ENCODE measurements around the gene BCAR1.
"Not testable (repeated sequence)": the region's sequence is repeated elsewhere in the genome, so short reads cannot be mapped to it uniquely, and the experiment has no call there.

The BCAR1 gene

DNA sequence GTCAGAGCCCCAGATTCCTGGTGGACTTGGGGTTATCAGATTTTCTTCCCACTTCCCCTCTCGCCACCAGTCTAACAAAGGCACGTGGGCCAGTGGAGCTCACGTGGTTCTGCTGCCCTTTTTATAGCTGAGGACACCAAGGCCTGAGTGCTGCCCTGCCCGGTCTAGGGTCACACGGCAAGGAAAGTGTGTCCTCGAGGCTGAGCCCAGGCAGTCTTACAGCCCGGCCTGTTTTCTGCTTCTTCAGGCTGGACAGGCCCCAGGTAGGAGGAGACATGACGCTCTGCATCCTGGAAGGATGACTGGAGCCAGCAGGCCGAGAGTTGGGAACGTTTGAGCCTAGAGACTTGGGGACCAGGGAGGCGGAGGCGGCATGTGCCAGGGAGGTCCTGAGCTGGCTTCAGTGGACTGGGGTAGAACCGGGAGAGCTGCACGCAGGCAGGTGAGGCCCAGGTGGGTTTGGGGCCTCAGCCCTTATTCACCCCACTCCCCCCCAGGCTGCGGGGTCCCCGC lies 29.1 kb downstream of the BCAR1 start:
- DNase-seq: peak; percentile 31 to 46 (median 35)

DNA sequence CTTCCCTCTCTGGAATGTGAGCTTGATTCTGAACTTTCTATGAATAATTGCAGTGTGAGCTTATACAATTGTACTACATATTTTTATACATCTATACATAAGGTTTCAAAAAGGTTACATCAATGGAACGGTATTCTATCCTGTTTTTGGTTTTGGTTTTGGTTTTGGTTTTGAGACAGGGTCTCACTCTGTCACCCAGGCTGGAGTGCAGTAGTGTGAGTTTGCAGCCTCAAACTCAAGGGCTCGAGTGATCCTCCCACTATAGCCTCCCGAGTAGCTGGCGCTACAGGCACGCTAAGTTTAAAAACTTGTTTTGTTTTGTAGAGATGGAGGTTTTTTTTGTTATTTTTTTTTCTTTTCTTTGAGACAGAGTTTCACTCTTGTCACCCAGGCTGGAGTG lies 31.6 kb downstream of the BCAR1 start:
- DNase-seq: peak in 1 of 3 donors; percentile 40

DNA sequence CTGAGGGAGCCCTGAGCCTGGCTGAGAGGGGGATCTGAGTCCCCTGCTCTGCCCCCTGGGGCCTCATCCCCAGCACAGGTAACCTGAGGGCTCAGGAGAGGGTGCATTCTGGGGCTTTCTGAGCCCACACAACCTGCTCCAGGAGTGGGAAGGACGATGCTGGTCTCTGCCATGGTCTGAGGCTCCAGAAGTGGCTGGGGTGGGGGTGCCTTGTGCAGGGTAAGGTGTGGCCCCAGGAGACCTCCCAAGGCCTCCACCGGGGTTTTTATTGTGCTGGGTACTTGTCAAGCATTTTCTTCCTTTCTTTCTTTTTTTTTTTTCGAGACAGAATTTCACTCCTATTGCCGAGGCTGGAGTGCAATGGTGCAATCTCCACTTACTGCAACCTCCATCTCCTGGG lies 32.3 kb downstream of the BCAR1 start:
- DNase-seq: no peak

DNA sequence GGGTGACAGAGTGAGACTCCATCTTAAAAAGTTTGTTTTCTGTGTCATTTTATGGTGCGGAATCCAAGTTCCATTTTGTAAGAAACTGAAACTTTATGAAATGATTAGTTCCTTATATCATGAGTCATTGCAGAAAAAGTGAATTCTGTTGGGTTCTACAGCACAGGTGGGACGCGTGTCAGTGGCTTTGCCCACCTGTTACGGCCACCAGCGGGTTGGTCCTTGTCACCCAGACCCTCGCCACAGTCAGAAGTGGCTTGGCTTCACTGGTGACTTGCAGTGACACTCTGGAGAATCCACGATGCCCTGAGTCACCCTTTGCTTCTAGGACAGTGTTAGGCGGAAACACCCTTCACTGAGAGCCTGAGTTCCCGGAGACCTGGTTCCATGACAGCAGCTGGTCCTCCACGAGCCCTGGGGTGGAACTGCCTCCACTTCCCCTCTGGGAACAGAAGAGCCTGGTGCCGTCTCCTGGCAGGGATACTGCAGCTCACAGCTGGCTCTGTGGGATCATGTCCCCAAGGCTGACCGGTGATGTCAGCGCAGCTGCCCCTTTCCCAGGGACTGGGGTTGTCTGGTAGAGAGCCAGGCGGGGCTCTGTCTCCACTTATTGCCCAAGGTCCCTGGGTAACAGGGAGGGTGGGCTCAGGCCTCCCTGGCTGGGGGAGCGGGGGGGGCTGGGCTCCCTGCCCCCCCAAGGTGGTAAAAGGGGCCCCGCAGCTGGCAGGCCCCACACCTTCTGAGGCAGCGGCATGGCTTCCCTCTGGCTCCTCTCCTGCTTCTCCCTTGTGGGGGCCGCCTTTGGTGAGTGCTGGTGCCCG lies 33.0 kb downstream of the BCAR1 start, which contains the start of gene CTRB1:
Gene CTRB1, plus strand, starts transcription at position 733 of the 821 bp plus-strand sequence. Its CDS starts 20 bp downstream, at position 753.
- peak; percentile 43 to 52 (median 48) for DNase-seq

DNA sequence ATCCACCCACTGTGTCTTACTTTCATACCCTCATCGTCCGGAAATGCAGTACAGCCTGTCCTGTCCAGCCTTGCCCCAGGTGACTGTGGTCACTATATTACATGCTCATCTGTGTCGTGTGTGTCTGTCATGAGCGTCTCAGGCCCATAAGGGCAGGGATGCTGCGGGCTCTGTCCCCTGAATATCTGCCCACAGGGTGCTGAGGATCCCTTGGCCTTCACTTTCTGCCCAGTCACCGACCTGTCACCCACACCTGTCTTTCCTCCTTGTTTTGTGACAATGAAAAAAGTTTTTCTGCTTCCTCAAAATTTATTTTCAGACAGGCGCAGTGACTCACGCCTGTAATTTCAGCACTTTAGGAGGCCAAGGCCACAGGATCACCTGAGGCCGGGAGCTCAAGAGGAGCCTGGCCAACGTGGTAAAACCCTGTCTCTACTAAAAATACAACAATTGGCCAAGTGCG lies 34.0 kb downstream of the BCAR1 start:
- no peak for DNase-seq

DNA sequence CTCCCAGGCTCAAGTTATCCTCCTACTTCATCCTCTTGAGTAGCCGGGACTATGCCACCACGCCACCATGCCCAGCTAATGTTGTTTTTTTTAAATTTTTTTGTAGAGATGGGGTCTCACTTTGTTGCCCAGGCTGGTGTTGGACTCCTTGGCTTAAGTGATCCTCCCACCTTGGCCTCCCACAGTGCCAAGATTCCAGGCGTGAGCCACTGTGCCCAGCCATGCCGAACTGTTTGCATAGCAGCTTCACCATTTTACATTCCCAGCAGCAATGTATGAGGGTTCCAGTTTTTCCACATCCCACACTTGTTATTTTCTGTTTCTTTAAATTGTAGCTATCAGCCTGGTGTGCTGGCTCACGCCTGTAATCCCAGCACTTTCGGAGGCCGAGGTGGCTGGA lies 34.8 kb downstream of the BCAR1 start:
- no peak for DNase-seq

DNA sequence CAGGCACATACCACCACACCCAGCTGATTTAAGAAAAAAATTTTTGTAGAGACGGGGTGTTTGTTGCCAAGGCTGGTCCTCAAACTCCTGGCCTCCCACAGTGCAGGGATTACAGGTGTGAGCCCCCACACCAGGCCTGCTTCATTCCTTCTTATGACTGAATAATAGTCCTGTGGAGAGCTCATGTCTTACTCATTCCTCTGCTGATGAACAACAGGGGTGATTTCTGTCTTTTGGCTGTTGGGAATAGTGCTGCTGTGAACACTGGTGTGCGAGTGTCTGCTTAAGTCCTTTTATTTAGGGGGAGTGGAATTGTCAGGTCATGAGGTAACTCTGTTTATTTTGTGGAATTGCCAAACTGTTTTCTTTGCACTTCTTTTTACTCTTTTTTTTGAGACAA lies 35.3 kb downstream of the BCAR1 start:
- DNase-seq: no peak

DNA sequence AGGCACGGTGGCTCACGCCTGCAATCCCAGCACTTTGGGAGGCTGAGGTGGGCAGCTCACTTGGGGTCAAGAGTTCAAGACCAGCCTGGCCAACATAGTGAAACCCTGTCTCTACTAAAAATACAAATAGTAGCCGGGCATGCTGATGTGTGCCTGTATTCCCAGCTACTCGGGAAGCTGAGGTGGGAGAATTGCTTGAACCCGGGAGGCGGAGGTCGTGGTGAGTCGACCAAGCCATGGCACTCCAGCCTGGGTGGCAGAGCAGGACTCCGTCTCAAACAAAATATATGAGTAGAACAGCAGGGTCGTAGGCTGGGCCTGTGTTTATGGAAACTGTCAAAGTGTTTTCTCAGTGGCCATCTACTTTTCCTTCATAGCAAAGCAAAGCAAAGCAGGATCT lies 40.1 kb downstream of the BCAR1 start:
- not testable (repeated sequence) for DNase-seq

DNA sequence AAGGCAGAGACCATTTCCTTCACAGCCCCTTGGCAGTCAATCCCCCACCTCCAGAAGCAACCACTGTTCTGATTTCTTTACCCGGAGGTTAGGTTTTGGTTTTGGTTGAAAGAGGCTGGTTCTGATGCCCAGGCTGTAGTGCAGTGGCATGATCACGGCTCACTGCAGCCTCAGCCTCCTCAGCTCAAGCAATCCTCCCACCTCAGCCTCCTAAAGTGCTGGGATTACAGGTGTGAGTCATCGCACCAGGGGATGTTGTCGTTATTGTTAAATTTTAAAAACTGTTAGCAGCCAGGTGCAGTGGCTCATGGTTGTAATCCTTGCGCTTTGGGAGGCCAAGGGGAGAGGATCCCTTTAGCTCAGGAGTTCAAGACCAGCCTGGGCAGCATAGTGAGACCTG lies 41.5 kb downstream of the BCAR1 start:
- no peak for DNase-seq

DNA sequence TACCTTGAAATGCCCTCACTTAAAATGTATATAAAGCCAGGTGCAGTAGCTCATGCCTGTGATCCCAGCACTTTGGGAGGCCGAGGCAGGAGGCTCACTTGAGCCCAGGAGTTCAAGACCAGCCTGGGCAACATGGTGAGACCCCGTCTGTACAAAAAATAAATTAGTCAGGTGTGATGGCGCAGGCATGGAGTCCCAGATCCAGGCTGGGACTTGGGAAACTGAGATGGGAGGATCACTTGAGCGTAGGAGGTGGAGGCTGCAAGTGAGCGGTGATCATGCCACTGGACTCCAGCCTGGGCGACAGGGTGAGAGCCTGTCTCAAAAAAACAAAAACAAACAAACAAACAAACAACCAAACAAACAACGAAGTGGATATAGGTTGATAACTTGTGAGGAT lies 41.9 kb downstream of the BCAR1 start:
- DNase-seq: not testable (repeated sequence)

DNA sequence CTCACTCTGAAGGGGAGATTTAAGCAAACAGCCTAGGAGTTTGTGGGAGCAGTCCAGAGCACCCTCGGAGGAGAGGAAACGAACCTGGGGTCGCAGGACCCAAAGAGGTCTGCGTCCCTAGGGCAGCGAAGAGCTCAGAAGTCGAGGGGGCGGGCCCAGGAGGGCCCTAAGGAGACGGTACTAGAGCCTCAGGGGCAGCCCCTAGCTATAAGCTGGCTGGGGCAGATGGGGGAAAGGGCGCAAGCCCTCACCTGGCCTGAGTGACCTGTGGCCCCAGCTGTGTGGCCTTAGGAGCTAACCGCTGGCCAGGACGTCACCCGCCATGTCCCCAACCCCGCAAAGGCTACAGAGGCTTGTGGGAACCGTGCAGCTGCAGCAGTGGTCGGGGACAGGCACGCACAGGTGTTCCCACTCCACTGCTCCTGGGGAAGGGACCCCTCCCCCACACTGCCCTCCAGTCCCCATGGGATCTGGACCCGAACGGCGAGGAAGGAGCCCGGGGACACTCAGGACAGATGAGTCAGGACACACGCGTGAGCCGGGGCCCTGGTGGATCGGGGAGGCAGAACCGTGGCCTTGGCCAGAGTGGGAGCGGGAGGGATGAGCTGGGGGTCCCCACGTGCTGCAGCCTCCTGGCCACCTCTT lies 42.4 kb downstream of the BCAR1 start:
- DNase-seq: no peak

DNA sequence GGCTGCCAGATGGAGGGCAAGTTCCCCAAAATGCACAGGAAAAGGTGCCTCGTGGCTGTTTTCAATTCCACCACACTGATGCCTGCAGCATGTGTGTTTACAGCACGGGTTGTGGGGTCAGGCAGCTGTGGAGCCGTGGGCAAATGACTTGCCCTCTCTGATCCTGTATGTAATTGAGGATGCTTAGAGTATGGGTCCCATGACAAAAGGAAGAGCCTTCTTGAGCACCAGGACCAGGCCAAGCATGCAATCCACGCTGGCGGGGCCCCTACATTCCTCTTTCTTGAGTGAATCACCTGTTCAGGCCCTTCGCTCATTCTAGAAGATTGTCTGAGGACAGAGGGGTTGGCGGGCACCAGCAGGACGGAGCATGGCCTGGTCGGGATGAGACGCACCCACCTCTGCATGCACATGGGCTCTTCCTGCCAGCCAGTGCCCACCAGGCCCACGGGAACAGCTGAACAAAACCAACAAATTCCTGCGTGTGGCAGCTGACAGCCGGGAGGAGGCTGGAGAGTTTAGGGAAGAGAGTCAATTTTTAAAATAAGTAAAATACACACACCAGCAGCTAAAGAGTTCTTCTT lies 43.1 kb downstream of the BCAR1 start:
- no peak for DNase-seq

DNA sequence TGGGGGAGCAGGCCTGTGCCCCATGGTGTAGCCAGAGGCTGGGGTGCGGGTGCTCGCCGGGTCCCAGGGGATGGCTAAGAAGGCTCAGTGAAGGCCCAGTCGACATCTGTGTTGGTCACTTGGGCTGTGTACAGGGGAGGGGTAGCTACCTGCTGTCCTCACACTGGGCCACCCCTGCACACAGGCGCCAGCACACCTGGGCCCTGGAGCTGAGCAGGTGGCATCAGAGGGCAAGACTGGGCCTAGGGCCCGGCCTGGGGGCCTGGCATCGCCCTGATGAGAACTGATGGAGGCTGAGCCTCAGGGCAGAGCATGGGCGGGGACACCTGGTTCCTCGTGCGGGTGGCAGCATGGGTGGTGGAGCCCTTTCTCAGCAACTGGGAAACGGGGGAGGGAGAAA lies 43.6 kb downstream of the BCAR1 start:
- DNase-seq: no peak

DNA sequence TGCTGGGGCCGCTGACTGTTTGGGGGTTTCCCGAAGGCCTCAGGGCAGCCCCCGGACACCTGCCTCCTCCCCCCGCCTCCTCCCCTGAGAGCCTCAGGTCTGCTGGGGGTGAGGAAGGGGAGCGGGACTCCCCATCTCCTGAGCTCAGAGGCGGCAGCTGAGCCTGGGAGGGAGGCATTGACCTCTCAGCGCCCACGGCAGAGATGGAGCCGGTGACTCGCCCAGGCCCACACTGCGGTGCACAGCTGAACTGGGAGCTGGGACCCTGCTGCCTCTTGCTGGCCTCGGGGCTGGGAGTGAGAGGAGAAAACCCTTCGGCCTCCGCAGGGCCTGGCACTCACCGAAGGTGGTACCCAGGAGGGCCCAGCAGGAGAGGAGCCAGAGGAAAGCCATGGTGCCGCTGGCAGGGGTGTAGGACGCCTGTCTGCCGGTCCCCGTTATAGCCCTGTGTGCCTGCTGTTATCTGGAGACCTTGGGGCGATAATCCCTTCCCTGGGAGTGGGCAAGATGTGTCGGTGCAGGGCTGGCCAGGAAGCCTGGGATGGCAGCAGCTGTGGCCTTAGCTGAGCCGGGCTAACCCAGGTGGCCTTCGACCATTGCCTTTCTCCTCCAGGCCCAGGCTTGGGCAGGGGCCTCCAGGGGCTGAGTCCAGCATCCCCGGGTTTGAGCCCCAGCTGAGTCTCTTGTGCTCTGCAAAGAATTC lies 44.5 kb downstream of the BCAR1 start, which contains the start of gene CTRB2:
Gene CTRB2, minus strand, starts transcription at position 413 of the 703 bp plus-strand sequence. Its CDS starts 20 bp downstream, at position 393.
- peak in 1 of 3 donors; percentile 21 for DNase-seq

DNA sequence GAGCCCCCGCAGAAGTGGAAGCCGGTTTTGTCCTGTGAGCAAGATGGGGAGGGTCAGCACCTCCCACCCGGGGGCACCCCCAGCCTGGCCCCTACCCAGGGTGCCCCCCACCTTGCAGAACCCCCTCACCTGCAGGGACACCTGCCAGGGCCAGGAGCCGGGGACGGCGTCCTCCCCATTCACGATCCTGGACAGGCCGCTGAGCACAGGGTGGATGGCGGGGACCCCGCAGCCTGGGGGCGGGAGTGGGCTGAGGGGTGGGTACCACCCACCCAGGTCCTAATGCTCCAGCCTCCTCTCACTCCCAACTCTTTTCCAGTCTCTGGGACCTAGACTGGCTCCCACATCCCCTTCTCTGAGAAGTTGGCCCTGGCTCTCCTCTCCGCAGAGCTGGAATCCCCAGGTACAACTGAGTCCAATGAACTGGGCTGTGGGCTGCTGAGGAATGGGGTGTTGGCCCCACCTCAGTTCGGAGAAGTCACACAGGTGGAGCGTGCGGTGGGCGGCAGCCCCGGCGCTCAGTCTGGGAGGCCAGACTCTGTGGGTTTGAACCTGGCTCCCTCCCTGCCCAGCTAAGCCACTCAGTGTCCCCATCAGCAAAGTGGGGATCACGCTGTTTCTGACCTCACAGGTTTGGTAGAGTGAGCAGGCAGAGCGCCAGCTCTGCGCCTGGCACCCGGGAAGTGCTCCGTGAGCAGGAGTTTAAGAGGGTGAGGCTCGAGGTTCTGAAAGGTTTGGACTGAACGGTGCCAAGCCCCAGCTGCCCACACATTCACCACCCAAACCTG lies 45.3 kb downstream of the BCAR1 start:
- DNase-seq: not testable (repeated sequence)

DNA sequence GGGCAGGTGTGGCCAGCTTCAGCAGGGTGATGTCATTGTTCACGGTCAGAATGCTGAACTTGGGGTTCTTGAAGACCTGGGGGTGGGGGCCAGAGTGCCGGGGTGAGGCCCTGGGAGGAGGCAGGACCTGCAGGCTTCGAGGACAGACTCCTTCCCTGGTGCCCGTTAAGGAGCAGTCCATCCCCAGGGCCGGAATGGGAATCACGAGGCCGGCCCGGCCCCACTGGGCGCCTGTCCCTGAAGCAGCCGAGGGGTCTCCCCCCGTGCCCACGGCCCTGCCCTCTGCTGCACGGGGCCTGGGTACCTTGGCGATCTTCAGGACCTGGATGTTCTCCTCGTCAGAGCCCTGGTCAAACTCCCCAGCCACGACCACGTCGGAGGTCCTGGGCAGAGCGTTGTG lies 46.0 kb downstream of the BCAR1 start:
- not testable (repeated sequence) for DNase-seq

DNA sequence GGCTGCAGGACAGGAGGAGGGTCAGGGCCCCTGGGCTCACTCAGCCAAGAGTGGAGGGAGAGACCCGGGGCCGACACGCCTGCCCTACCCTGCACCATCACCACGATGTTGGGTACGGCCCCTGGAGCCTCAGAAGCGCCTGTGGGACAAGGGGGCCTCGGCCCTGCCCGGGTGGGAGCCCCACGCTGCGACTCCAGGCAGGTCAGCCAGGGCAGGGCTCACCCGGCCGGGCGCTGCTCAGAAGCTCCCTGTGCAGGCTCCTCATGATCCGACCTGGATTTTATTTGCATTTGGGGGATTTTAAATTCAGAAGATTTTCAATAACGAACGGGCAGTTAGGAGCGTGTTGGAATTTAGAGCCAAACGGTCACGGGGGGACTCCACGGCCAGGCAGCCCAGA lies 46.5 kb downstream of the BCAR1 start:
- DNase-seq: not testable (repeated sequence)

DNA sequence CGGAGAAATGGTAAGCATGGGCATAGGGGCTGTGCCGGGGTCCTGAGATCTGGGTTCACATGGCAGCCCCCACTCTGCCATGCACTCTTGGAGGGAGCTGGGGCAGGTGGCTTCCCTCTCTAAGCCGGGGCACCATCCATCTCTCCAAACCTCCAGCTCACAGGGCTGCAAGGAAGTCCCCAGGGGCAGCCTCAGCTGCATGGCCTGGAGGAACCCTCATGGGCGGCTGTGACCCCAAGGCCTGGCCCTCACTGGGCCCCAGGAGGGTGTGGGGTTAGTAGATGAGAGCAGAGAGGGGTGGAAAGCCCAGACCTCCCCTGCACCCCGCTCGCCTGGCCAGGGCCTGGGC lies 47.0 kb downstream of the BCAR1 start:
- DNase-seq: no peak

DNA sequence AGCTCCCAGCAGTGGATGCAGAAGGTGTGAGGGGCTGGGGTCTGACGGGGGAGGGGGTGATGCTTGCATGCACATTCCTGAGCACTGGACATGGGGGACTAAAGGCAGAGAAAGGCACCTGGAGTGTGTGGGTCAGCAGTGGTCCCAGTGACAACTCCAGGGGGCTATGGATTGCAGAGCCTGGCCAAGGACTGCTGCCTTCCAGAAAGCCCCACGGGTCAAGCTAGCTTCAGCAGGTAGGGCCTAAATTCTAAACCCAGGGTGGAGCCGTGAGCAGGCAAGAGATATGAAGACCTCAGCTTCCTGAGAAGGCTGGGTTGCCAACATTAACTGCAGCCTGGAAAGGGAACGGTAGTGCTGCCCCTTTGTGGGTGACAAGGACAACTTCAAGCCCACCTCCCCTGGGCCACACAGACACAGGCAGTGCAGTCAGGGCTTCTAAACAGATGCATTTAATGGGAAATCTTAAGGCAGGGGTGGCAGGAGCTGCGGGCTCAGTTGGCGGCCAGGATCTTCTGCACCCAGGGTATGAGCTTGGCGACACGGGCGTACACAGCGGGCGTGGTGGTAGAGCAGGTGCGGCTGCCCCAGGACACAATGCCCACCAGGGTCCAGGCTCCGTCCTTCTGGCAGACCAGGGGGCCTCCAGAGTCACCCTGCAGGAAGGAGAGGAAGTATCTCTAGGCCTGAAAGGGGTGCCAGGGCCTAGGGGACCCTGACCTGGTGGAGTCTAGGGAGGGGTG lies 47.6 kb downstream of the BCAR1 start:
- DNase-seq: no peak

DNA sequence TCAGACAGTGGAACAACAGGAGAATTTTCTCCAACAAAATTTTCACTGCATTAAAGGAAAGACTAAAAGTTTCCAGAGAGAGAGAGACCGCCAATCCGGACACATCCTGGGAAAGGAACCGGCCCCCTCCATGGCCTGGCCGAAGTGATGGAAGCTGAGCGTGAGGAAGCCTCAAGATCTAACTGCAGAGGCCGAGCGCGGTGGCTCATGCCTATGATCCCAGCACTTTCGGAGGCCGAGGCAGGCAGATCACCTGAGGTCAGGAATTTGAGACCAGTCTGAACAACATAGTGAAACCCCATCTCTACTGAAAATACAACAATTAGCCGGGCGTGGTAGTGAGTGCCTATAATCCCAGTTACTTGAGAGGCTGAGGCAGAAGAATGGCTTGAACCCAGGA lies 48.3 kb downstream of the BCAR1 start:
- no peak for DNase-seq

DNA sequence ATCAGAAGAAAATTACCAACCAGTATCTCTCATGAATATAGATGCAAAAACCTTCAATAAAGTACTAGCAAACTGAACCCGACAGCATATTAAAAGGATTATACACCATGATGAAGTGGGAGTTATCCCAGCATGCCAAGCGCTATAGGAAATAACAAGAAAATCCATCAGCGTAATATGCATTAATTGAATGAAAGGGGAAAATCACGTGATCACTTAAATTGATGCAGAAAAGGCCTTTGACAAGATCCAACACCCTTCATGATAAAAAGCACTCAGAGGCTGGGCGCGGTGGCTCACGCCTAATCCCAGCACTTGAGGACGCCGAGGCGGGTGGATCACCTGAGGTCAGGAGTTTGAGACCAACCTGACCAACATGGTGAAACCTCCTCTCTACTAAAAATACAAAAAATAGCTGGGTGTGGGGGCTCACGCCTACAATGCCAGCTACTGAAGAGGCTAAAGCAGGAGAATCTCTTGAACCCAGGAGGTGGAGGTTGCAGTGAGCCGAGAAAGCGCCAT lies 49.3 kb downstream of the BCAR1 start:
- no peak for DNase-seq

All from suppressor macrophage treated with lipopolysaccharide for 1 hour (primary cell).